Mesenchymal stem cell (in vitro differentiated cells and primary cell): ENCODE measurements around the gene ABCD3.

Source experiments
- DNase-seq: peaks from one replicate; pipeline ENCODE4 v3.0.0-alpha.2; 2013
- H2AFZ ChIP-seq: one replicate; pipeline ENCODE4 v1.6.1; 2013; ENCODE audit warnings: low read depth, mild to moderate bottlenecking, control low read depth, inconsistent platforms, low read length, moderate library complexity
- H2AK5ac ChIP-seq: 2 replicates; pipeline ENCODE4 v1.6.1; 2013; ENCODE audit warnings: low read length, moderate library complexity, mild to moderate bottlenecking, inconsistent platforms; ENCODE audit not compliant: severe bottlenecking
- H2BK120ac ChIP-seq: one replicate; pipeline ENCODE4 v1.6.1; 2013; ENCODE audit warnings: low read depth, mild to moderate bottlenecking, inconsistent platforms, low read length, moderate library complexity
- H2BK12ac ChIP-seq, 2 experiments: one replicate each; pipeline ENCODE4 v1.6.1; 2013; ENCODE audit warnings: inconsistent platforms in 2 of 2, low read length in 2 of 2, mild to moderate bottlenecking in 2 of 2, moderate library complexity in 2 of 2, control low read depth in 1 of 2
- H2BK15ac ChIP-seq: one replicate; pipeline ENCODE4 v1.6.1; 2013; ENCODE audit warnings: mild to moderate bottlenecking, low read depth, inconsistent platforms; ENCODE audit not compliant: poor library complexity, severe bottlenecking
- H2BK5ac ChIP-seq: 2 replicates; pipeline ENCODE4 v1.6.1; 2013; ENCODE audit warnings: low read depth, mild to moderate bottlenecking, low read length, control low read depth, inconsistent platforms; ENCODE audit not compliant: poor library complexity, severe bottlenecking
- H3K14ac ChIP-seq, 2 experiments: one replicate each; pipeline ENCODE4 v1.6.1; 2013; ENCODE audit warnings: inconsistent platforms in 2 of 2, low read length in 2 of 2, control low read depth in 1 of 2, mild to moderate bottlenecking in 1 of 2, moderate library complexity in 1 of 2
- H3K18ac ChIP-seq, 2 experiments: one replicate each; pipeline ENCODE4 v1.6.1; 2013; ENCODE audit warnings: inconsistent platforms in 2 of 2, low read length in 2 of 2, control low read depth in 1 of 2, low read depth in 1 of 2, mild to moderate bottlenecking in 1 of 2
- H3K23ac ChIP-seq, 2 experiments: one replicate each; pipeline ENCODE4 v1.6.1; 2013; ENCODE audit warnings: inconsistent platforms in 2 of 2, low read length in 2 of 2, mild to moderate bottlenecking in 2 of 2, moderate library complexity in 2 of 2, control low read depth in 1 of 2
- H3K27ac ChIP-seq: 2 replicates; pipeline ENCODE4 v1.5.1; 2013; ENCODE audit warnings: mild to moderate bottlenecking, moderate library complexity, low read length, control low read depth, inconsistent platforms; ENCODE audit not compliant: poor library complexity, severe bottlenecking
- H3K27me3 ChIP-seq, 2 experiments: 2 replicates each; pipeline versions ENCODE4 v1.6.1 to v1.7.0; 2013; ENCODE audit warnings: low read length in 2 of 2, mild to moderate bottlenecking in 2 of 2, moderate library complexity in 2 of 2, control low read depth in 1 of 2, inconsistent platforms in 1 of 2; ENCODE audit not compliant: control insufficient read depth in 1 of 2, insufficient read depth in 1 of 2
- H3K36me3 ChIP-seq, 2 experiments: 2 replicates each; pipeline versions ENCODE4 v1.6.1 to v1.7.0; 2013; ENCODE audit warnings: low read length in 2 of 2, control low read depth in 1 of 2, inconsistent platforms in 1 of 2, low read depth in 1 of 2, mild to moderate bottlenecking in 1 of 2; ENCODE audit not compliant: insufficient read depth in 2 of 2, control insufficient read depth in 1 of 2
- H3K4ac ChIP-seq, 2 experiments: one replicate each; pipeline ENCODE4 v1.6.1; 2013; ENCODE audit warnings: inconsistent platforms in 2 of 2, low read length in 2 of 2, mild to moderate bottlenecking in 2 of 2, moderate library complexity in 2 of 2, control low read depth in 1 of 2, low read depth in 1 of 2
- H3K4me1 ChIP-seq: 2 replicates; pipeline ENCODE4 v1.6.1; 2013; ENCODE audit warnings: low read depth, low read length, control low read depth; ENCODE audit not compliant: control insufficient read depth, insufficient read depth
- H3K4me2 ChIP-seq: 2 replicates; pipeline ENCODE4 v1.6.1; 2013; ENCODE audit warnings: low read length, mild to moderate bottlenecking, inconsistent platforms; ENCODE audit not compliant: poor library complexity, severe bottlenecking
- H3K4me3 ChIP-seq, 2 experiments: 2 replicates each; pipeline versions ENCODE4 v1.5.1 to v1.7.0; 2013; ENCODE audit warnings: low read length in 2 of 2, mild to moderate bottlenecking in 2 of 2, control low read depth in 1 of 2, low read depth in 1 of 2; ENCODE audit not compliant: insufficient read depth in 1 of 2
- H3K79me1 ChIP-seq: replicated peaks from 2 replicates; pipeline ENCODE4 v1.6.1; 2013; ENCODE audit warnings: mild to moderate bottlenecking, control low read depth, low read length, inconsistent platforms; ENCODE audit not compliant: poor library complexity, severe bottlenecking
- H3K9ac ChIP-seq: 2 replicates; pipeline ENCODE4 v1.7.0; 2013; ENCODE audit warnings: mild to moderate bottlenecking, low read length, moderate library complexity
- H3K9me3 ChIP-seq: 2 replicates; pipeline ENCODE4 v1.7.0; 2013; ENCODE audit warnings: mild to moderate bottlenecking, low read length; ENCODE audit not compliant: control insufficient read depth
- H4K8ac ChIP-seq: one replicate; pipeline ENCODE4 v1.6.1; 2013; ENCODE audit warnings: inconsistent platforms, mild to moderate bottlenecking, low read length, moderate library complexity
- H4K91ac ChIP-seq: one replicate; pipeline ENCODE4 v1.6.1; 2013; ENCODE audit warnings: mild to moderate bottlenecking, low read length, inconsistent platforms
- WGBS: methylation state at CpG from one replicate; pipeline ENCODE4 v1.1.7; 2013; ENCODE audit warnings: mixed read lengths; 5-methylcytosine and 5-hydroxymethylcytosine counted together

The ABCD3 gene

GRCh38 chr1:94519351-94519750 is 101.2 kb downstream of the ABCD3 start:
- H3K79me1 ChIP-seq = no peaks in the 10 kb centered on the region
- H4K91ac ChIP-seq = no peak overlapping the region
- DNase-seq = no peak
- no peak overlapping the region for H2AK5ac ChIP-seq
- no peak overlapping the region for H2AFZ ChIP-seq
- no peaks in the 10 kb centered on the region for H3K4me1 ChIP-seq
- H2BK120ac ChIP-seq = no peak overlapping the region
- WGBS = no CpG with 5 or more reads among the region's 2 CpGs
- no peaks in the 10 kb centered on the region for H3K27me3 ChIP-seq
- no peak overlapping the region for H2BK5ac ChIP-seq
- no peak overlapping the region for H2BK12ac ChIP-seq
- no peak overlapping the region for H2BK15ac ChIP-seq
- H4K8ac ChIP-seq = no peak overlapping the region
- no peak overlapping the region for H3K4ac ChIP-seq
- no peak overlapping the region for H3K9ac ChIP-seq
- H3K27ac ChIP-seq = no peak overlapping the region
- no peak overlapping the region for H3K18ac ChIP-seq
- H3K36me3 ChIP-seq = peaks cover 0 to 13% of the 10 kb centered on the region in 2 experiments
- no peak overlapping the region for H3K4me2 ChIP-seq
- no peak overlapping the region for H3K4me3 ChIP-seq
- H3K14ac ChIP-seq = no peak overlapping the region
- no peak overlapping the region for H3K23ac ChIP-seq
- H3K9me3 ChIP-seq = no peaks in the 10 kb centered on the region

- no peak overlapping the region for H3K14ac ChIP-seq
- no peak overlapping the region for H3K4me2 ChIP-seq
- no peak overlapping the region for H2BK12ac ChIP-seq
- H2AK5ac ChIP-seq = no peak overlapping the region
- peaks cover 0 to 7% of the 10 kb centered on the region in 2 experiments for H3K36me3 ChIP-seq
- no peaks in the 10 kb centered on the region for H3K9me3 ChIP-seq
- WGBS = 32% methylated on average over 4 of the region's 4 CpGs
- no peak overlapping the region for H3K23ac ChIP-seq
- H3K4ac ChIP-seq = peak overlapping the region in 1 of 2 experiments; percentile 51
- H3K18ac ChIP-seq = no peak overlapping the region
- H3K27me3 ChIP-seq = no peaks in the 10 kb centered on the region
- no peak overlapping the region for H2BK120ac ChIP-seq
- H4K8ac ChIP-seq = no peak overlapping the region
- H3K79me1 ChIP-seq = no peaks in the 10 kb centered on the region
- H2BK5ac ChIP-seq = no peak overlapping the region
- DNase-seq = peak; percentile 75
- H3K27ac ChIP-seq = no peak overlapping the region
- no peak overlapping the region for H2BK15ac ChIP-seq
- no peak overlapping the region for H3K4me3 ChIP-seq
- H3K9ac ChIP-seq = peak overlapping the region; percentile 47
- H3K4me1 ChIP-seq = no peaks in the 10 kb centered on the region
- no peak overlapping the region for H2AFZ ChIP-seq
- no peak overlapping the region for H4K91ac ChIP-seq
Measured at GRCh38 chr1:94522304-94522703, 104.1 kb downstream of the ABCD3 start.

GRCh38 chr1:94524531-94524930 is 106.3 kb downstream of the ABCD3 start:
- Histone ChIP-seq H3K4ac (no peak overlapping the region), H3K4me2 (no peak overlapping the region), H2BK15ac (no peak overlapping the region), H3K4me1 (no peaks in the 10 kb centered on the region), H3K4me3 (no peak overlapping the region), H3K27me3 (no peaks in the 10 kb centered on the region), H2BK12ac (no peak overlapping the region), H3K23ac (no peak overlapping the region), H3K9me3 (no peaks in the 10 kb centered on the region), H2BK120ac (no peak overlapping the region), H3K36me3 (peaks cover 0 to 3% of the 10 kb centered on the region in 2 experiments), H2AK5ac (no peak overlapping the region), H2AFZ (no peak overlapping the region), H4K8ac (no peak overlapping the region), H3K79me1 (no peaks in the 10 kb centered on the region), H3K14ac (no peak overlapping the region), H3K27ac (no peak overlapping the region), H3K9ac (no peak overlapping the region), H3K18ac (no peak overlapping the region), H4K91ac (peak overlapping the region; percentile 14), H2BK5ac (no peak overlapping the region)
- 95% methylated on average over 5 of the region's 6 CpGs for WGBS
- DNase-seq = no peak

GRCh38 chr1:94526152-94526980 is 108.2 kb downstream of the ABCD3 start:
- Histone ChIP-seq H3K4me2 (no peak overlapping the region), H4K8ac (no peak overlapping the region), H3K4me3 (no peak overlapping the region), H3K9me3 (no peaks in the 10 kb centered on the region), H3K18ac (no peak overlapping the region), H3K4me1 (no peaks in the 10 kb centered on the region), H2AK5ac (no peak overlapping the region), H2BK5ac (no peak overlapping the region), H2AFZ (no peak overlapping the region), H3K14ac (no peak overlapping the region), H3K4ac (no peak overlapping the region), H3K27ac (no peak overlapping the region), H3K79me1 (no peaks in the 10 kb centered on the region), H2BK120ac (no peak overlapping the region), H3K36me3 (peaks cover 2 to 13% of the 10 kb centered on the region in 2 experiments), H3K9ac (no peak overlapping the region), H2BK12ac (peak overlapping the region in 1 of 2 experiments; percentile 51), H4K91ac (no peak overlapping the region), H3K27me3 (no peaks in the 10 kb centered on the region), H2BK15ac (no peak overlapping the region), H3K23ac (no peak overlapping the region)
- DNase-seq = peak; percentile 62
- 95% methylated on average over 6 of the region's 7 CpGs for WGBS
